ENCODE measurements around the gene NAALADL2.

The NAALADL2 gene

GRCh38 chr3:175679568-175679967 is 820.4 kb downstream of the NAALADL2 start:
- DNase-seq (ENCODE audit: low spot score), result no peak

DNA sequence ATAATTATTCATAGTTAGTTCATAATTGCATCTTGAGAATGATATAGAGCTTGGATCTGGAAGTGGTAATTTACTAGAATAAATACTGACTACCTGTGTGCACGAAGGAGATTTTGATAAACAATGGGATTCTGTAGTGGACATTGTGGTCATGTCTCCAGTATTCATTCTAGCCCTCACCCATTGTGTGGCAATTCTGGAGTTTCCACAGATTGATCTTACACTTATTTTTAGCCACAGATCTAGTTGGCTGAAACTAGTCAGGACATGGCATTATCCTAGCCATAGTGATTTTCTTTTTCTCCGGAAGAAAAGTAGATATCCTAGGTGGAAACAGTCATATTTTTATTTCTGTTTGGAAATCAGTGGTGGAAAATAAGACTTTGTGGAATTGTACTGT is 833.1 kb downstream of the NAALADL2 start:
- no peak for DNase-seq (ENCODE audit: low spot score)

DNA sequence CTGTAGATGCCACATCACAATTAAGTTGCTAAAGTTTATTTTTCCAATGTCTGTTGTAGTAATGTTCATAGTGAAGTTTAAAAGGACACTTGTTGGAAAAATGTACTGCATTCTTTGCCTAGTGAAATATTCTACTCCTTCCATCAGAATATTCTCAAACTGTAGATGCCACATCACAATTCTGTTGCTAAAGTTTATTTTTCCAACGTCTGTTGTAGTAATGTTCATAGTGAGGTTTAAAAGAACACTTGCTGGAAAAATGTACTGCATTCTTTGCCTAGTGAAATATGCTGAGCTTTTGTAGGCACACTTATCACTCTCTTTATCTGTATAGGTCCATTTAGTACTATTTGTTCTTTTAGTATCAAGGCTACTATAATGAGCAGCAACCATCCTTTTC is 836.1 kb downstream of the NAALADL2 start:
- DNase-seq (ENCODE audit: low spot score), result no peak

- no peak for DNase-seq (ENCODE audit: low spot score)
Measured at GRCh38 chr3:175702956-175703355, 843.8 kb downstream of the NAALADL2 start.

GRCh38 chr3:175704366-175705055 is 845.4 kb downstream of the NAALADL2 start:
- DNase-seq (ENCODE audit: low spot score), result no peak

- no peak for DNase-seq (ENCODE audit: low spot score)
Measured at GRCh38 chr3:175713268-175713667, 854.1 kb downstream of the NAALADL2 start.

- no peak for DNase-seq (ENCODE audit: low spot score)
Measured at GRCh38 chr3:175716446-175716845, 857.3 kb downstream of the NAALADL2 start.

GRCh38 chr3:175726228-175726627 is 867.1 kb downstream of the NAALADL2 start:
- DNase-seq (ENCODE audit: low spot score), result no peak

DNA sequence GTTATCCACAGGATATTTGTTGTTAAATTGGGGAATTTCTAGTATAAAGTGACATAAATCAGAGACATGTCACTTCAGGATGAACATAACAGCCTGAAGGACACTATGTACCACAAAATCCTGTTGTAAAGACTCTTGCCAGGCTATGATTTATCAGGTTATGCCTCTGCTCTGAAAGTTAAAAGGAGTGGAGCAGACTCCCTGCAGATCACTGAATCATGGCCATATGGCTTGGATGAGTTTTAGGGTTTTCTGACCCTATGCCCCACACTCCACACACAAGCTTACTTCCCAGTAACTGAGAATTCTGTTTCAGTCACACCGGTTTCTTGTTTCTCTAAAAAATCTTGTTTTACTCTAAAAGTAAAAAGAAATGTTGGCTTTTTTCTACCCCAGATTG is 869.4 kb downstream of the NAALADL2 start:
- no peak for DNase-seq (ENCODE audit: low spot score)

DNA sequence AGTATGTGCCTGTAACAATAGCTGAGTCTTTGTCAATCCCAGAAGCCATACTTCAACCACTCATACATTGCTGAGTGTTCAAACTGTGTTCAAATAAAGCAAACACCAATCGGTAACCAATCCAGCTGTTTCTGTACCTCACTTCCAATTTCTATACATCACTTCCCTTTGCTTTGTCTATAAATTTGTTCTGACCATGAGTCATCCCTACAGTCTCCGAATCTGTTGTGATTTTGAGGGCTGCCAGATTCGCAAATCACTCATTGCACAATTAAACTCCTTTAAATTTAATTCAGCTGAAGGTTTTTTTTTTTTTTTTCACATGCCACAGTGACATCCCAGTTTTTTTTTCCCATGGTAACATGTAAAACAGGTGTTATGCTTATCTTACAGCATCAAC is 870.3 kb downstream of the NAALADL2 start:
- DNase-seq (ENCODE audit: low spot score), result no peak

DNA sequence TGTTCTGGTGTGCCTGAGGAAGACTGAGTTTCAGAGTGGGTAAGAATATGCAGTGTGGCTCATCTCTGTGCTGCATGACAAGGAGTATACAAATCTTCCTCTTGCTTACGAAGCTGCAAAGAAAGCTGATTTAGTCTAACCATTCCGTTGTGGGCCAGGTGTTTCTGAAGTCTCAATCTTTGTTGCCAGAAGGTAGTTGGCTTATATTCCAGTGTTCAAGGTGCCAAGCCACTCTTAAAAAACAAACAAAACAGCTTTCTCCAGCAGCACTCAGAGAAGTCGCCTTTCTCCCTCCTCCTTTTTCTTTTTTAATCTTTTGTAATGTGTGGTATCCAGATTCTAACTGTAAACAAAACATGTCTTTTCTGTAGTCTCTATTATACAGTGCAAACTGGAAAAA is 872.4 kb downstream of the NAALADL2 start:
- no peak for DNase-seq (ENCODE audit: low spot score)

- DNase-seq (ENCODE audit: low spot score), result no peak
Measured at GRCh38 chr3:175732017-175732416, 872.9 kb downstream of the NAALADL2 start.

- no peak for DNase-seq (ENCODE audit: low spot score)
Measured at GRCh38 chr3:175735866-175736265, 876.7 kb downstream of the NAALADL2 start.

DNA sequence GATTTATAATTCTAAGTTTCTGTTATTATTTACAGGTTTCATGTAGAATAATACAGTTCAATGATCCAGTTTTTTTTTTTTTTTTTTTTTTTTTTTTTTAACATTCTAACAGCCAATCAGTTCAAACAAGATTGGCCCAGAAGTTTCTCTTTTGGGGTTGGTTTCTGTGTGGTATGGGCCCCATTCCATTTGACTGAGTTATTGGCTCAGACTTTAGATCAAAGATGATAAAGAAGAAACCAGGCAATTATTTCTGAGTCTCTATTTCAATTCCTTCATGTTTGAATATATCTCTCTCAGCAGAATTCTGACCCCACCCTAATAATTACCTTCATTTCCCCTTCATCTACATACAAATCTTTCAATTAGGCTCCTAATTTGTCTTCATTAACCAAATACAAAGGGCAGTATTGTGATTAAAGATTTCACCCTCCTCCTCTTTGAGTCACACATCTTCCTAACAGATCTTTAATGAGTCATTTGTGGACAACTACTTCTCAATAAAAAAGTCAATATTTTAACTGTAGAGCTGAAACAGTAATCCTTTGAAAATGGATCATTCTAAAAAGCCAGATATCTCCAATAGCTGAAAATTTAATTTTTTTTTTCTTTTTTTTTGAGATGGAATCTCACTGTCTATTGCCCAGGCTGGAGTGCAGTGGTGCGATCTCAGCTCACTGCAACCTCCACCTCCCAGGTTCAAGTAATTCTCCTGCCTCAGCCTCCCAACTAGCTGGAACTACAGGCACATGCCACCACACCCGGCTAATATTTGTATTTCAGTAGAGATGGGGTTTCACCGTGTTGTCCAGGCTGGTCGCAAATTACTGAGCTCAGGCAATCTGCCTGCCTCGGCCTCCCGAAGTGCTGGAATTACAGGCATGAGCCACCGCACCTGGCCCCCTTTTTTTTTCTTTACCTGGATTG is 878.8 kb downstream of the NAALADL2 start:
- no peak for DNase-seq (ENCODE audit: low spot score)

- DNase-seq (ENCODE audit: low spot score), result no peak
Measured at GRCh38 chr3:175741951-175742350, 882.8 kb downstream of the NAALADL2 start.

DNA sequence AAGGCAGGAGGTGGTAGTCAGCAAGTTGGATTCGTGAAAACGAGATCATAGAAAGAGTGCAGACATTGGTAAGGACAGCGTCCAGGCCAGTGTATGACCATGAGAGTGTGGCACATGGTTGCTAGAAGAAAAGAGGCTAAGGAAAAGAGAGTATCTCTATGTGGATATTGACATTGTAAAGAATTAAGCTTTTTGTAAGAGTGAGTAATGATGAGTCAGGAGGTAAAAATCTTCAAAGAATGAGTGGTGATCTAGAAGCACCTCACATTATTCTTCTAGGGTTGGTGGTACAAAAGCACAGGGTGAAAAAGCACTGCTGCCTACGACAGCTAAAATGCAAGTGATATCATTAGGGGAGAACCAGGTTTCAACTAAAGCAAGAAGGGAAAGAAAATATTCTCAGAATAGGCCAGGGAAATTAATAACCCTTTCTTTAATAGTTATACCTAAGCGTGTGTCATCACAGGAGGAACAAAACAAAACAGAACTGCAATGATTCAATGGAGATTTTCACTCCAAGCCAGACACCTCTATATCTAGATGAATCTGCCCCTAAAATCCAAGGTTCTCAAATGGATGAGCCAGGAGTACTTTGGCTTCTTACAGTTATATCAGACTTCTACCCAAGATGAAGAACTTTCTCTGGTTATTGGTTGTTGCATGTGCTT is 884.7 kb downstream of the NAALADL2 start:
- DNase-seq (ENCODE audit: low spot score), result no peak

DNA sequence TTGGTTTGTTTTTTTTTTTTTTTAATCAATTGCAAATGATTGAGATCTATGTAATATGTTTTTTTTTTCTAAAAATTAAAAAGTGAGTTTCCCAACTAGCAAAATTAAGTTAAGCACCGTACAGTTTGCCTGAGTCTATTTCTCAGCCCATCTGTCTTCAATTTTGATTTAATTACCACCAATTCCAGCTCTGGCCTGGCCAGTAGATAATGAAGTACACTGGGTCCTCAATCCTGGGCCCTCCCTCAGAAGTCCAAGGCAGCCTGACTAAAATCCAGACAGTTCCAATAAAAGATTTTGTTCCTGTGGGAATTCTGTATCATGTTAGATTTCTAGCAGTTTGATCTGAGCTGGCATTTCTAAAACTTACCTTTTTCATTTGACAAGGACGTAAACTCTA is 887.2 kb downstream of the NAALADL2 start:
- no peak for DNase-seq (ENCODE audit: low spot score)

GRCh38 chr3:175748087-175748730 is 889.1 kb downstream of the NAALADL2 start:
- DNase-seq (ENCODE audit: low spot score), result no peak

DNA sequence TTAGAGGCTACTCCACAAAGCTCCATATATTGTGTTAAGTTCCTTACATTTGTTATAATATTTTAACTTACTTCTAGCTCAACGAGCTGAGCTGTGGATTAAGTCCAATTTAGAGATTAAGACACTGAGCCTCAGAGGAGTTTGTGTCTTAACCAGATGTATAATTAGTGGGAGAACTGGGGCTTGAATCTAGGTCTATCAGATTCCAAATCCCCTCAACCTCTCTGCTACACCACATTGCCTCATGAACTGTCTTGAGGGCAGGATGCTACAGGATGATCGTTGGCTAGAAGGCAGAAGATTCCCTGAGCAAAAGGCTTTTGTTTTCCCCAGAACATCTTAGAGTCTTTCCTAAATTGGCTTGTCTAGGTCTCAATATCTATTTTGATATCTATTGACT is 890.8 kb downstream of the NAALADL2 start:
- no peak for DNase-seq (ENCODE audit: low spot score)

GRCh38 chr3:175751089-175751488 is 892.0 kb downstream of the NAALADL2 start:
- no peak for DNase-seq (ENCODE audit: low spot score)

- DNase-seq (ENCODE audit: low spot score), result no peak
Measured at GRCh38 chr3:175763948-175764347, 904.8 kb downstream of the NAALADL2 start.

- no peak for DNase-seq (ENCODE audit: low spot score)
Measured at GRCh38 chr3:175764722-175765121, 905.6 kb downstream of the NAALADL2 start.

Data from activated CD4-positive, alpha-beta T cell treated with anti-CD3 and anti-CD28 coated beads, Interleukin-2, Interleukin-4, amounts not matched to agents 100 ng/mL and 50 ng/mL, durations not matched to agents 16 hours and 8 hours (primary cell).